DOHH2 (cell line): ENCODE results near the gene ZNF629.

Experiments
- H3F3A ChIP-seq: fragments of 200-600 bp; sonication (generic), shearing (Covaris generic); 2 replicates; pipeline ENCODE4 v1.6.0; 2016; ENCODE audit warnings: antibody characterized with exemption, mild to moderate bottlenecking; ENCODE audit not compliant: control insufficient read depth, insufficient read depth
- H3K27ac ChIP-seq: fragments of 200-600 bp; sonication (generic); 2 replicates; pipeline ENCODE4 v1.5.1; 2014; ENCODE audit warnings: low read depth, mild to moderate bottlenecking, low read length, moderate library complexity
- H3K27me3 ChIP-seq: fragments of 200-600 bp; sonication (generic); 2 replicates; pipeline ENCODE4 v1.6.1; 2014; ENCODE audit warnings: mild to moderate bottlenecking, low read length, mixed read lengths; ENCODE audit not compliant: control insufficient read depth
- H3K36me3 ChIP-seq: fragments of 200-600 bp; sonication (generic); 2 replicates; pipeline ENCODE4 v1.6.1; 2014; ENCODE audit warnings: mild to moderate bottlenecking, low read length, moderate library complexity, mixed read lengths; ENCODE audit not compliant: control insufficient read depth
- H3K4me1 ChIP-seq: fragments of 200-600 bp; sonication (generic); 2 replicates; pipeline ENCODE4 v1.6.1; 2014; ENCODE audit warnings: mild to moderate bottlenecking, low read length, mixed read lengths; ENCODE audit not compliant: control insufficient read depth
- H3K4me2 ChIP-seq: fragments of 200-600 bp; sonication (generic); 2 replicates; pipeline ENCODE4 v1.6.0; 2014; ENCODE audit warnings: mild to moderate bottlenecking, low read length, moderate library complexity
- H3K4me3 ChIP-seq: fragments of 200-600 bp; sonication (generic); 2 replicates; pipeline ENCODE4 v1.5.1; 2014; ENCODE audit warnings: mild to moderate bottlenecking, low read length, mixed read lengths
- H3K79me2 ChIP-seq: fragments of 200-600 bp; sonication (generic); 2 replicates; pipeline ENCODE4 v1.6.1; 2014; ENCODE audit warnings: mild to moderate bottlenecking, low read length, mixed read lengths; ENCODE audit not compliant: control insufficient read depth
- H3K9me2 ChIP-seq: fragments of 200-600 bp; sonication (generic); replicated peaks from 2 replicates; pipeline ENCODE4 v1.6.1; 2014; ENCODE audit warnings: mild to moderate bottlenecking, low read length, mixed read lengths; ENCODE audit not compliant: control insufficient read depth
- H3K9me3 ChIP-seq: fragments of 200-600 bp; sonication (generic); 2 replicates; pipeline ENCODE4 v1.6.1; 2014; ENCODE audit warnings: antibody characterized with exemption, low read length, mixed read lengths; ENCODE audit not compliant: control insufficient read depth, insufficient read depth
- H4K20me1 ChIP-seq: fragments of 200-600 bp; sonication (generic); 2 replicates; pipeline ENCODE4 v1.6.0; 2014; ENCODE audit warnings: low read depth, mild to moderate bottlenecking, antibody characterized with exemption, low read length, moderate library complexity; ENCODE audit not compliant: control insufficient read depth, insufficient read depth
- CTCF ChIP-seq: fragments of 200-600 bp; sonication (generic); IDR thresholded peaks from one replicate; pipeline ENCODE4 v1.5.1; 2014; ENCODE audit warnings: antibody characterized with exemption, mild to moderate bottlenecking, low read depth, low read length; ENCODE audit not compliant: poor library complexity, severe bottlenecking
- EZH2phosphoT487 ChIP-seq: fragments of 200-600 bp; sonication (generic); IDR thresholded peaks from 2 replicates; pipeline ENCODE4 v1.6.1; 2017; ENCODE audit warnings: borderline replicate concordance, mild to moderate bottlenecking, antibody characterized with exemption, low read length, moderate library complexity, mixed read lengths

The ZNF629 gene

DNA sequence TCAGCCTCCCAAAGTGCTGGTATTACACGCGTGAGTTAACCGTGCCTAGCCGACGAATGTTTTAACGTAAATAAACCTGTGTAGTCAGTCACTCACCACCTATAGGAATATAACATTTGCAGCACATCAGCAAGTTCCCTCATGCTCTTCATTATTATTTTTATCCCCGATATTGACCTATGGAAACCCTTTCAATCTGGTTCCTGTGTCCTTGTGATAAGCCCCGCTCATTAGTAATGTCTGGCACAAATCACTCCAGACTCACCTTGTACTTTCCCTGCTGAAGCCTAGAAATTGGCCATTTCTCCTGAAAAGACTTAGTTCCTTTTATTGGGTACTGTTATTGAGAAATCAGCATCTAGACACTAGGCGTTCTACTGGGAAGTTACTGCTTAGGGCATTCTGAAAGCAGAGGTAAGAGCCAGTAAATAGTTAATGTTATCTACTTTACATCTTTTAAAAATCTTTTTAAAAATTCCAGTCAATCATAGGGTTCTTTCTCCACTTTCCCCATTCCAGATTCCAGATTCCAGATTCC, 40.3 kb downstream of the ZNF629 start:
- no peaks in the 10 kb centered on the region for H3K27me3 ChIP-seq
- peaks cover 17% of the 10 kb centered on the region for H3K4me1 ChIP-seq
- no peak overlapping the region for H3K27ac ChIP-seq
- H3K4me2 ChIP-seq: no peak overlapping the region
- H3K9me2 ChIP-seq: no peaks in the 10 kb centered on the region
- no peak overlapping the region for H3K4me3 ChIP-seq
- H3K9me3 ChIP-seq: no peaks in the 10 kb centered on the region
- peaks cover 32% of the 10 kb centered on the region for H3K79me2 ChIP-seq
- H3F3A ChIP-seq: peaks cover 21% of the 10 kb centered on the region
- no peaks in the 10 kb centered on the region for H4K20me1 ChIP-seq
- H3K36me3 ChIP-seq: peaks cover 58% of the 10 kb centered on the region
- TF ChIP-seq CTCF (no peak), EZH2phosphoT487 (no peak)

- H3K27ac ChIP-seq: no peak overlapping the region
- peaks cover 21% of the 10 kb centered on the region for H3F3A ChIP-seq
- no peak for TF ChIP-seq EZH2phosphoT487
- TF ChIP-seq CTCF: no peak
- no peaks in the 10 kb centered on the region for H3K27me3 ChIP-seq
- no peaks in the 10 kb centered on the region for H4K20me1 ChIP-seq
- H3K4me1 ChIP-seq: peaks cover 17% of the 10 kb centered on the region
- H3K79me2 ChIP-seq: peaks cover 18% of the 10 kb centered on the region
- no peak overlapping the region for H3K4me2 ChIP-seq
- H3K9me2 ChIP-seq: no peaks in the 10 kb centered on the region
- H3K36me3 ChIP-seq: peaks cover 59% of the 10 kb centered on the region
- H3K9me3 ChIP-seq: no peaks in the 10 kb centered on the region
- no peak overlapping the region for H3K4me3 ChIP-seq
Measured at GRCh38 chr16:30745082-30745481, 41.9 kb downstream of the ZNF629 start.

DNA sequence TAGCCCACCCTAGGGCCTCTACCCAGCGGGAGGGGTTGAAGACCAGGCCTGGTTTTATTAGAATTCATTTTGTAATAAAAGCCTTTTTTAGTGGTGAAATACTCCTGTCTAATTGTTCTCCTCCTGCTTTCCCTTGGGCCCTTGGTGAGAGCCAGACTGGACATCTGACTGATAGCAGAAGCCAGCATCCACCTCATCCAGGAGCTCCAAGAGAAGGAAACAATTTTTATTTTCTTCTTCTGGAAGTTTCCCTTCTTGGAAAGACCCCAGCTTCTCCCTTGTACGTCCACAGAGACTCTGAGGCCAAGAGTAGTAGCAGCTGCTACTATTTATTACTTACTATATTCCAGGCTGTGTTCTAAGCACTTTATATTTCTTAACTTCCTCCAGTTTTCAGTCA, 42.8 kb downstream of the ZNF629 start:
- no peaks in the 10 kb centered on the region for H3K27me3 ChIP-seq

More for the DNA sequence above, 42.8 kb downstream of the ZNF629 start:
- H3K9me2 ChIP-seq: no peaks in the 10 kb centered on the region
- H4K20me1 ChIP-seq: no peaks in the 10 kb centered on the region
- peaks cover 9% of the 10 kb centered on the region for H3K79me2 ChIP-seq
- H3K9me3 ChIP-seq: no peaks in the 10 kb centered on the region
- peaks cover 21% of the 10 kb centered on the region for H3F3A ChIP-seq
- H3K4me1 ChIP-seq: peaks cover 8% of the 10 kb centered on the region
- no peak overlapping the region for H3K27ac ChIP-seq
- TF ChIP-seq CTCF: no peak
- no peak for TF ChIP-seq EZH2phosphoT487
- H3K4me3 ChIP-seq: no peak overlapping the region
- peaks cover 59% of the 10 kb centered on the region for H3K36me3 ChIP-seq
- H3K4me2 ChIP-seq: no peak overlapping the region
